Natural killer cell (primary cell): Measurements from ENCODE around the gene DSC1. TPM values are rescaled to one million over a fixed set of nuclear protein-coding genes. Genes with fewer than 3 reads are reported as not detected.

ENCODE experiments used
- ATAC-seq, 3 donors: fragments of 150-1000 bp in 2 of 3; fragments of 200-7000 bp in 1 of 3; cut with Tn5 transposase; 1 replicate in 1 of 3; 2 replicates in 2 of 3; pipeline ENCODE4 v1.10.0; 2021; ENCODE audit warnings: mild to moderate bottlenecking in 2 of 3, moderate library complexity in 2 of 3
- DNase-seq, 2 donors: peaks; one replicate each; pipeline versions ENCODE4 v3.0.0 to v3.0.0-alpha.2; 2013 to 2021; ENCODE audit warnings: mixed read lengths in 1 of 2
- H3K27ac ChIP-seq: one replicate; pipeline ENCODE4 v1.5.1; 2013; ENCODE audit warnings: mild to moderate bottlenecking, low read length
- H3K27me3 ChIP-seq: one replicate; pipeline ENCODE4 v1.6.1; 2013; ENCODE audit warnings: low read length; ENCODE audit not compliant: control insufficient read depth, insufficient read depth
- H3K36me3 ChIP-seq: one replicate; pipeline ENCODE4 v1.6.1; 2013; ENCODE audit warnings: low read length; ENCODE audit not compliant: control insufficient read depth, insufficient read depth
- H3K4me1 ChIP-seq: one replicate; pipeline ENCODE4 v1.6.1; 2013; ENCODE audit warnings: low read length; ENCODE audit not compliant: control insufficient read depth, insufficient read depth
- H3K4me3 ChIP-seq: one replicate; pipeline ENCODE4 v1.5.1; 2013; ENCODE audit warnings: low read length
- H3K9me3 ChIP-seq: one replicate; pipeline ENCODE4 v1.6.1; 2013; ENCODE audit warnings: low read length; ENCODE audit not compliant: control insufficient read depth, insufficient read depth
- H3K27ac Mint-ChIP-seq, 2 donors: one replicate each; pipeline ENCODE4 v1.8.0; 2022; ENCODE audit warnings: mild to moderate bottlenecking in 2 of 2, mixed read lengths in 2 of 2, moderate library complexity in 1 of 2
- H3K27me3 Mint-ChIP-seq, 2 donors: one replicate each; pipeline ENCODE4 v1.8.0; 2022; ENCODE audit warnings: low read depth in 2 of 2, mixed read lengths in 2 of 2
- H3K36me3 Mint-ChIP-seq: one replicate; pipeline ENCODE4 v1.8.0; 2022; ENCODE audit warnings: mixed read lengths
- H3K4me1 Mint-ChIP-seq, 2 donors: one replicate each; pipeline ENCODE4 v1.8.0; 2022; ENCODE audit warnings: mixed read lengths in 2 of 2
- H3K4me3 Mint-ChIP-seq: one replicate; pipeline ENCODE4 v1.8.0; 2022; ENCODE audit warnings: mild to moderate bottlenecking, moderate library complexity, mixed read lengths
- H3K9me3 Mint-ChIP-seq, 2 donors: one replicate each; pipeline ENCODE4 v1.8.0; 2022; ENCODE audit warnings: mixed read lengths in 2 of 2
- WGBS: methylation state at CpG from one replicate; pipeline ENCODE4 v1.1.7; 2013; ENCODE audit warnings: missing lambda C conversion rate; ENCODE audit not compliant: insufficient coverage; 5-methylcytosine and 5-hydroxymethylcytosine counted together
- intact Hi-C: fragments of 100-400 bp; cut with micrococcal nuclease; formaldehyde crosslinking; loops from one replicate; pipeline ENCODE4 v1.14.2; 2022
- total RNA-seq, 4 donors: library from RNA; stranded (reverse); fragments of 120-200 nt in 1 of 4; gene quantifications; one replicate each; pipeline versions ENCODE4 v1.2.3 to v1.2.4, GENCODE V29; 2013 to 2022
- TF ChIP-seq, protein P1 (sequence below): fragments of 200-600 bp; IDR thresholded peaks from one replicate; pipeline ENCODE4 v1.8.0; 2022; ENCODE audit warnings: antibody characterized with exemption

Gene DSC1
- total RNA-seq, 3 donors from 2014 or later (not counting 1 experiment from before 2014, with no cell fraction given) = 0.05 to 0.50 TPM; not detected in 1

DNA sequence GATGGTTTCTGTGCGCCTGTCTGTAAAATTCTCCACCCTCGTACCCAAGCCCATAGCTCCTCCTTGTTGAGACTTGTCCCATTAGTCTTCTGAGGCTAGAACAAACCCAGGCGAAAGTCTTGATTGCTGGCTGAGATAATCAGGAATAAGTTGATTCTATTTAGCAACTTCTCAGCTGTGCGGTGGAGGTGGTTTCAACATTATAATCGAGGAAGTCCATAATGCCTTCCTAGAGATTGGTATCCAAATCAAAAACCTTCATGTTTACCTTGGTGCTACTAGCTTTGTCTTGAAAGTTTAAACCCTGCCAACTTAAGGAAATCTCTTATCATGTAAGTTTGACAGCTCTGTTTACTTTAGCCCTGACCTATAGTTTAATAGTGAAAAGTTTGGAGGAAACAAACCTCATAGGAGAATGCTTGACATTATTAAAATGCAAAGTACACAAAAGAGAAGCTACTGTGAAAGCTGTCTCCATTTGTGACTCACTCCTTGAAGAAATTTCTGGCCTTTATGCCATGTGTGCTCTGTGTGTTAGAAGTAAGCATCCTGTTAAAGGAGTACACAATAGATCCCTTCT lies 36.6 kb upstream of the DSC1 start:
- no peak overlapping the region for H3K27ac ChIP-seq
- H3K4me3 Mint-ChIP-seq = no peak overlapping the region
- H3K27me3 ChIP-seq = no peaks in the 10 kb centered on the region
- H3K4me1 Mint-ChIP-seq = no peaks in the 10 kb centered on the region
- H3K36me3 Mint-ChIP-seq = no peaks in the 10 kb centered on the region
- no peak for DNase-seq
- peaks cover 0 to 5% of the 10 kb centered on the region in 2 donors for H3K9me3 Mint-ChIP-seq
- H3K27ac Mint-ChIP-seq = no peak overlapping the region
- H3K36me3 ChIP-seq = no peaks in the 10 kb centered on the region
- no peak for ATAC-seq
- WGBS = 92% methylated on average over 5 of the region's 5 CpGs
- intact Hi-C loops = no loop called here
- no peaks in the 10 kb centered on the region for H3K27me3 Mint-ChIP-seq
- TF ChIP-seq, protein P1, sequence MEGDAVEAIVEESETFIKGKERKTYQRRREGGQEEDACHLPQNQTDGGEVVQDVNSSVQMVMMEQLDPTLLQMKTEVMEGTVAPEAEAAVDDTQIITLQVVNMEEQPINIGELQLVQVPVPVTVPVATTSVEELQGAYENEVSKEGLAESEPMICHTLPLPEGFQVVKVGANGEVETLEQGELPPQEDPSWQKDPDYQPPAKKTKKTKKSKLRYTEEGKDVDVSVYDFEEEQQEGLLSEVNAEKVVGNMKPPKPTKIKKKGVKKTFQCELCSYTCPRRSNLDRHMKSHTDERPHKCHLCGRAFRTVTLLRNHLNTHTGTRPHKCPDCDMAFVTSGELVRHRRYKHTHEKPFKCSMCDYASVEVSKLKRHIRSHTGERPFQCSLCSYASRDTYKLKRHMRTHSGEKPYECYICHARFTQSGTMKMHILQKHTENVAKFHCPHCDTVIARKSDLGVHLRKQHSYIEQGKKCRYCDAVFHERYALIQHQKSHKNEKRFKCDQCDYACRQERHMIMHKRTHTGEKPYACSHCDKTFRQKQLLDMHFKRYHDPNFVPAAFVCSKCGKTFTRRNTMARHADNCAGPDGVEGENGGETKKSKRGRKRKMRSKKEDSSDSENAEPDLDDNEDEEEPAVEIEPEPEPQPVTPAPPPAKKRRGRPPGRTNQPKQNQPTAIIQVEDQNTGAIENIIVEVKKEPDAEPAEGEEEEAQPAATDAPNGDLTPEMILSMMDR = no peak
- H3K9me3 ChIP-seq = no peaks in the 10 kb centered on the region
- H3K4me1 ChIP-seq = no peaks in the 10 kb centered on the region
- H3K4me3 ChIP-seq = no peak overlapping the region

DNA sequence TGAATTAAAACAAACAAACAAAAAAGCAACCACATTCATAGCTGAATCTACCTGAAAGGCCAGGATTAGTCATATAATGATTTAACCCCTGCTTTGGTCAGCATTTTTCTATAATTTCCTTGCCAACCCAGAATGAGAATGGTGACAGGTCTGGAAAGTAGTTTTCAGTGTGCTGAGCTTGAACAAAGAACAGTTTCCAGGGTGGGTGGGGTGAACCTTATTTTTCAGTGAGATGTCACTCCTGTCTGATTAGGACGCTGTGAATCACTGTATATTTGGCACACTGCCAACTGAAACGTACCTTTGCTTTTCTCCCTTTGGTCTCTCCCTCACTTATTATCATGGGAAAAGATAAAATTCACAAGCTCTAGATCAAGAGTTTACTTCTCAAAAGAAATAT lies 35.0 kb upstream of the DSC1 start:
- H3K27me3 ChIP-seq = no peaks in the 10 kb centered on the region
- intact Hi-C loops = no loop called here
- no peak overlapping the region for H3K4me3 ChIP-seq
- H3K27ac ChIP-seq = no peak overlapping the region
- H3K27ac Mint-ChIP-seq = no peak overlapping the region
- TF ChIP-seq, protein P1 = no peak
- H3K36me3 Mint-ChIP-seq = no peaks in the 10 kb centered on the region
- peaks cover 0 to 5% of the 10 kb centered on the region in 2 donors for H3K9me3 Mint-ChIP-seq
- no peak for ATAC-seq
- H3K4me1 ChIP-seq = no peaks in the 10 kb centered on the region
- H3K27me3 Mint-ChIP-seq = no peaks in the 10 kb centered on the region
- whole genome bisulfite sequencing = 68% methylated on average over 2 of the region's 2 CpGs
- no peaks in the 10 kb centered on the region for H3K9me3 ChIP-seq
- H3K4me3 Mint-ChIP-seq = no peak overlapping the region
- DNase-seq = no peak
- no peaks in the 10 kb centered on the region for H3K4me1 Mint-ChIP-seq
- H3K36me3 ChIP-seq = no peaks in the 10 kb centered on the region

DNA sequence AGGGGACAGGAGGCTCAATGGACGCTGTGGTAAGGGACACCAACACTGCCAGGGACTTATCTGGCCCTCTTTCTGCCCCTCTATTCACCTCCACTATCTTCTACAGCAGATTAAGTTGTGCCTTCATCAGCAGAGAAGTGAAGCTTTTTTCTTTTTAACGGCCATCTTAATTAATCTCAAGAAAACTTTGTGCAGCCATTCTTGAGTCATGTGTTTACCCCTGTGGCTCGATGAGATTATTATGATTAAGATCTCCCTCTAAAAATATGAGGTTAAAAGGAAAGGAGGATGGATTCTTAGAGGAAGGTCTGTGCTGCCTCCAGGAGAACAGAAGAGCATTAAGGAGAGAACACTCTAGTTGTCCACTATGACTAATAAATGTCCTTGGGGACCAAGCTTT lies 32.4 kb upstream of the DSC1 start:
- no peak for ATAC-seq
- Histone ChIP-seq H3K27ac (no peak overlapping the region), H3K9me3 (no peaks in the 10 kb centered on the region), H3K4me1 (no peaks in the 10 kb centered on the region), H3K27me3 (no peaks in the 10 kb centered on the region), H3K4me3 (no peak overlapping the region), H3K36me3 (no peaks in the 10 kb centered on the region)
- Mint-ChIP-seq H3K27ac (no peak overlapping the region), H3K36me3 (no peaks in the 10 kb centered on the region), H3K4me3 (no peak overlapping the region), H3K9me3 (peaks cover 0 to 3% of the 10 kb centered on the region in 2 donors), H3K27me3 (no peaks in the 10 kb centered on the region), H3K4me1 (no peaks in the 10 kb centered on the region)
- TF ChIP-seq, protein P1 = no peak
- WGBS = 85% methylated on average over 3 of the region's 3 CpGs
- no peak for DNase-seq
- intact Hi-C loops = no loop called here

DNA sequence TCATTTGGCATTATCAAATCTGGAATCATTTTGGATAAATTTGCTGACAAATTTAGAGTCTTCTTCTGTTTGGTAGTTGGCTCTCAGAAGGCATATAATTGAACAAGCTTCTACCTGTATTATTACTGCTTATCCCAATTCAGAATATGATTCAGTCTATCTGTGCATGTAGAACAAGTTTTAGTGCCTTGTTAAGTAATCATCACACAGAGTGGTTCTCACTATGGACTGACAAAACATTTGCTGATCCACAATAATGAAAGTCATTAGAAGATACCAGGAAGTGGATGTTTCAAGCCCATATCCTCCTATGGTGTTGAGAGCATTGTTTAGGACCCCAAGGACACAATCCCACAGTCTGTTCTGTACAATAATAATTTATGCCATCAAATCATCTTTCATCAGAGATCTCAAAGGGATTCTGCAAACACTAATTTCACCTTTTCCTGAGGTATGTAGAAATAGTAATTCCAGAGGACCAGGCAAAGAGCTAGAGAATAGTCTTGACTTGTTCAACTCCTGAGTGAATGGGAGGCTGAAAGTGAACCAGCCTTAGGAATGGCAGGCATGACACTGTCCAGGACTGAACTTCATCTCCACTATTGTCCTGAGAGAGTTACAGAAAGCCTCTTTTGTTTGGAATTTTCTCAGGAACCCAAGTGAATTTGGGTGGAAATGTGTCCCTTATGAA lies 29.6 kb upstream of the DSC1 start:
- DNase-seq (no peak), ATAC-seq (no peak)
- no peaks in the 10 kb centered on the region for H3K4me1 ChIP-seq
- no peaks in the 10 kb centered on the region for H3K36me3 ChIP-seq
- no peaks in the 10 kb centered on the region for H3K27me3 ChIP-seq
- Mint-ChIP-seq H3K9me3 (peaks cover 0 to 6% of the 10 kb centered on the region in 2 donors), H3K4me1 (no peaks in the 10 kb centered on the region), H3K27me3 (no peaks in the 10 kb centered on the region), H3K4me3 (no peak overlapping the region), H3K27ac (no peak overlapping the region), H3K36me3 (no peaks in the 10 kb centered on the region)
- no peaks in the 10 kb centered on the region for H3K9me3 ChIP-seq
- TF ChIP-seq, protein P1 = no peak
- intact Hi-C loops = no loop called here
- no peak overlapping the region for H3K4me3 ChIP-seq
- H3K27ac ChIP-seq = no peak overlapping the region
